Measurements from ENCODE around the gene GLYR1. TPM values are rescaled to one million over a fixed set of nuclear protein-coding genes. Genes with fewer than 3 reads are reported as not detected.

GLYR1 gene
- total RNA-seq, 1 donor from 2014 or later: 105 TPM

GRCh38 chr16:4826980-4827379, 20.1 kb downstream of the GLYR1 start:
- Mint-ChIP-seq H3K27ac (no peak overlapping the region), H3K36me3 (peaks cover 42% of the 10 kb centered on the region)

GRCh38 chr16:4826526-4826925, 20.6 kb downstream of the GLYR1 start:
- DNase-seq (ENCODE audit: low spot score in 2 of 2, unreplicated experiment in 2 of 2): no peak
- no peak for TF ChIP-seq CTCF (IDR thresholded peaks at IDR 0.05; ENCODE audit: unreplicated experiment)
- H3K36me3 Mint-ChIP-seq: peaks cover 41% of the 10 kb centered on the region

More at GRCh38 chr16:4826980-4827379, 20.1 kb downstream of the GLYR1 start:
- Mint-ChIP-seq H3K27me3 (ENCODE audit: low read depth) (no peaks in the 10 kb centered on the region), H3K9me3 (no peaks in the 10 kb centered on the region), H3K4me1 (no peaks in the 10 kb centered on the region), H3K4me3 (no peak overlapping the region)
- TF ChIP-seq CTCF (IDR thresholded peaks at IDR 0.05; ENCODE audit: unreplicated experiment): no peak
- DNase-seq (ENCODE audit: low spot score in 2 of 2, unreplicated experiment in 2 of 2): no peak

GRCh38 chr16:4825196-4825595, 21.9 kb downstream of the GLYR1 start:
- Mint-ChIP-seq H3K27ac (no peak overlapping the region), H3K27me3 (ENCODE audit: low read depth) (no peaks in the 10 kb centered on the region), H3K4me3 (no peak overlapping the region), H3K36me3 (peaks cover 33% of the 10 kb centered on the region), H3K4me1 (no peaks in the 10 kb centered on the region), H3K9me3 (no peaks in the 10 kb centered on the region)
- DNase-seq (ENCODE audit: low spot score in 2 of 2, unreplicated experiment in 2 of 2): no peak
- TF ChIP-seq CTCF (IDR thresholded peaks at IDR 0.05; ENCODE audit: unreplicated experiment): no peak

More at GRCh38 chr16:4826526-4826925, 20.6 kb downstream of the GLYR1 start:
- no peaks in the 10 kb centered on the region for H3K4me1 Mint-ChIP-seq
- H3K27ac Mint-ChIP-seq: no peak overlapping the region
- no peak overlapping the region for H3K4me3 Mint-ChIP-seq
- H3K9me3 Mint-ChIP-seq: no peaks in the 10 kb centered on the region
- no peaks in the 10 kb centered on the region for H3K27me3 Mint-ChIP-seq (ENCODE audit: low read depth)

GRCh38 chr16:4820652-4821051, 26.4 kb downstream of the GLYR1 start:
- DNase-seq (ENCODE audit: low spot score in 2 of 2, unreplicated experiment in 2 of 2): no peak
- H3K36me3 Mint-ChIP-seq: peaks cover 35% of the 10 kb centered on the region
- no peaks in the 10 kb centered on the region for H3K9me3 Mint-ChIP-seq
- no peaks in the 10 kb centered on the region for H3K4me1 Mint-ChIP-seq
- H3K4me3 Mint-ChIP-seq: no peak overlapping the region
- no peaks in the 10 kb centered on the region for H3K27me3 Mint-ChIP-seq (ENCODE audit: low read depth)
- no peak overlapping the region for H3K27ac Mint-ChIP-seq
- no peak for TF ChIP-seq CTCF (IDR thresholded peaks at IDR 0.05; ENCODE audit: unreplicated experiment)

GRCh38 chr16:4814542-4815173, 32.4 kb downstream of the GLYR1 start:
- H3K27me3 Mint-ChIP-seq (ENCODE audit: low read depth): no peaks in the 10 kb centered on the region
- no peaks in the 10 kb centered on the region for H3K9me3 Mint-ChIP-seq
- no peak for TF ChIP-seq CTCF (IDR thresholded peaks at IDR 0.05; ENCODE audit: unreplicated experiment)
- no peaks in the 10 kb centered on the region for H3K4me1 Mint-ChIP-seq
- DNase-seq (ENCODE audit: low spot score in 2 of 2, unreplicated experiment in 2 of 2): no peak
- H3K27ac Mint-ChIP-seq: no peak overlapping the region
- peaks cover 36% of the 10 kb centered on the region for H3K36me3 Mint-ChIP-seq
- no peak overlapping the region for H3K4me3 Mint-ChIP-seq

All from mesothelial cell of epicardium (in vitro differentiated cells).